Fibroblast of villous mesenchyme (primary cell): ENCODE results near the gene ERICH4. TPM values are rescaled to one million over a fixed set of nuclear protein-coding genes. Genes with fewer than 3 reads are reported as not detected.

Experiments
- DNase-seq: peaks from one replicate; pipeline ENCODE4 v3.0.0-alpha.2; 2010; ENCODE audit warnings: low read depth
- H3K4me3 ChIP-seq: 2 replicates; pipeline ENCODE4 v1.5.1; 2011; ENCODE audit warnings: low read depth, mild to moderate bottlenecking, low read length
- total RNA-seq: library from RNA; depleted of rRNA; stranded (reverse); fragments of >200 nt; gene quantifications from 2 replicates; pipeline ENCODE4 v1.2.3, GENCODE V29; 2012
- TF ChIP-seq, protein P1 (sequence below): IDR thresholded peaks from 2 replicates; pipeline ENCODE4 v1.5.1; 2012; ENCODE audit warnings: low read depth, mild to moderate bottlenecking, low read length; ENCODE audit not compliant: insufficient read depth

ERICH4 gene
- total RNA-seq, 1 donor: not detected

DNA sequence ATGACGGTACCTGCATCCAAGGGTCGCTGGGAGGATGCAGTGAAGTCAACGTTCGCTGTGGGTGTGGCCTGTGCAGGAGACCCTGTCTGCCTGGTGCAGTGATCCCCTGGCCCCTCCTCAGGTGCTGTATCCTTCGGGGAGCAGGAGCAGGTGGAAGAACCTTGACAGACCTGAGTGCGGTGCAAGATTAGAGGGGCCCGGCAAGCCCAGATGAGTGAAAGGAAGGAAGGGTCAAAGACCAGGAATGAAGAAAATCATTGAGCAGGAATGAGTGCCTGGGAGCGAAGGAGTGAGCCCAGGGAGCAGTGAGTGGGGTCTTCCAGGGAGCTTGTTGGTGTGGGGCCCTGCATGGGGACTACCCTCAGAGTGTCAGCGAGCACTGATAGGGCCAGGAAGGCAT is 28.5 kb upstream of the ERICH4 start:
- TF ChIP-seq, protein P1, sequence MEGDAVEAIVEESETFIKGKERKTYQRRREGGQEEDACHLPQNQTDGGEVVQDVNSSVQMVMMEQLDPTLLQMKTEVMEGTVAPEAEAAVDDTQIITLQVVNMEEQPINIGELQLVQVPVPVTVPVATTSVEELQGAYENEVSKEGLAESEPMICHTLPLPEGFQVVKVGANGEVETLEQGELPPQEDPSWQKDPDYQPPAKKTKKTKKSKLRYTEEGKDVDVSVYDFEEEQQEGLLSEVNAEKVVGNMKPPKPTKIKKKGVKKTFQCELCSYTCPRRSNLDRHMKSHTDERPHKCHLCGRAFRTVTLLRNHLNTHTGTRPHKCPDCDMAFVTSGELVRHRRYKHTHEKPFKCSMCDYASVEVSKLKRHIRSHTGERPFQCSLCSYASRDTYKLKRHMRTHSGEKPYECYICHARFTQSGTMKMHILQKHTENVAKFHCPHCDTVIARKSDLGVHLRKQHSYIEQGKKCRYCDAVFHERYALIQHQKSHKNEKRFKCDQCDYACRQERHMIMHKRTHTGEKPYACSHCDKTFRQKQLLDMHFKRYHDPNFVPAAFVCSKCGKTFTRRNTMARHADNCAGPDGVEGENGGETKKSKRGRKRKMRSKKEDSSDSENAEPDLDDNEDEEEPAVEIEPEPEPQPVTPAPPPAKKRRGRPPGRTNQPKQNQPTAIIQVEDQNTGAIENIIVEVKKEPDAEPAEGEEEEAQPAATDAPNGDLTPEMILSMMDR: no peak
- no peak overlapping the region for H3K4me3 ChIP-seq
- no peak for DNase-seq

DNA sequence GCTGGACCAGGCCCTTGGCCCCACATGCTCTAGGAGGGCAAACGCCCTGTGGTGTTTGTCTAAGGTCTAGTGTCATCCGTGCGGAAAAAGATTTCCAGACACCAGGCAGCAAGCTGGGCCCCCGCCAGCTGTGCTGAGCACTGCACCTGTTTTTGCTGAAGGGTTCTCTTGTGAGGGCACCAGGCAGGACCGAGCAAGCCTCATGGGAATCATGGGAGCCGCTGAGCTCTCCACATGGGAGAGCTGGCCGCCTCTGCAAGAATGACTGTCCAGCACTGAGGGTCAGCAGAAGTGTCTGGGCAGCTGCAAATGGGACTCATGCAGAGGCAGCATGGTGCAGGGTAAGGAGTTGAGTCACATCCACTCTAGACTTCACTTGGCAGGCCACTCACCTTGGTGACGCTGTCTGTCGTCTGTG is 27.8 kb upstream of the ERICH4 start:
- TF ChIP-seq, protein P1: no peak
- no peak for DNase-seq
- no peak overlapping the region for H3K4me3 ChIP-seq

DNA sequence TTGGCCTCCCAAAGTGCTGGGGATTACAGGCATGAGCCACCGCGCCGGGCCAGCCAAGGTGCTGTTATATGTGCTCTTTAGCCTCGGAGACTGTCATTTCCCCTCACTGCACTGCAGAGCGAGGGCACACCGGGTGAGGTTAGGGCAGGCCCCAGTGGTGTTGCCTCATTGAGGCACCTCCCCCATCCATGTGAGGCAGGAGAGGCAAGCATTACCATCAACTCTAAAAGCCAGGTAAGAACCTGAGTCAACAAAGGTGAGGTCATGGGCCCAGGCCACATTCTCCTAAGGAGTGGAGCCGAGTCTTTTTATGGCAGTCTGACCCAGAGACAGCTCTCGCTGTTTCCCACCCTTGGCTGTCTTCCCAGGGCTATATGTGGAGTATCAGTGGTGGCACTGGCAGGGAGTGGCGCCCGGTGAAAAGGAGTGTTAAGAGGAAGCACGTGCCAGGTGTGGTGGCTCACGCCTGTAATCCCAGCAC is 26.7 kb upstream of the ERICH4 start:
- H3K4me3 ChIP-seq: no peak overlapping the region
- no peak for DNase-seq
- TF ChIP-seq, protein P1: no peak

DNA sequence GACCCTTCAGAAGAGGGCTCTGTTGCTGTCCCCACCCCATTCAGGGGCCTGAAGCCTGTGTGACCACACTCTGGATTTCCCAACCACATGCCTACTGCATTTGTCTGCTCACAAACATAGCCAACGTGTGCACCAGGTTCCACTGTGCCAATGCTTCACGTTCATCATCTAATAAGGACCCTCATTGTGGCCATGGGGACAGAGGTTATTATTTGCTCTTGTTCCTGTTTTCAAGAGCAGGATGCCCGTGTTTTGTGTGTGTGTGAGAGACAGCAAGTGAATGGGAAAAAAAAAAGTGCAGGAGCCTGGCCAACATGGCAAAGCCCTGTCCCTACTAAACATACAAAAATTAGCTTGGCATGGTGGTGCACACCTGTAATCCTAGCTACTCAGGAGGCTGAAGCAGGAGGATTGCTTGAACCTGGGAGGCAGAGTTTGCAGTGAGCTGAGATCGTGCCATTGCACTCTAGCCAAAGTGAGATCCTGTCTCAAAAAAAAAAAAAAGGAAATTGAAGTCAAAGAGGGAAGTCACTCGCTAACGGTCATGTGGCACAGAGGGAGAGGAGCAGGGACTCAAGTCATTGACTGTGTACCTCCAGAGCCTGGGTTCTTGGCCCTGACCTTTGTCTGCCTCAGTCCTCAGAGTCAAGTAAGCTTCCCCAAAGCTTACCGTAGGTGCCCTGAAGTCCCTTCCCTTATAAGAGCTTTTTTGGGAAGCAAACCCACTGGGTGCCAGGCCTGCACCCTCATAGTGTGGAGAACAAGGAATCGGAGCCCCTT is 22.7 kb upstream of the ERICH4 start:
- TF ChIP-seq, protein P1: no peak
- no peak for DNase-seq
- H3K4me3 ChIP-seq: no peak overlapping the region

DNA sequence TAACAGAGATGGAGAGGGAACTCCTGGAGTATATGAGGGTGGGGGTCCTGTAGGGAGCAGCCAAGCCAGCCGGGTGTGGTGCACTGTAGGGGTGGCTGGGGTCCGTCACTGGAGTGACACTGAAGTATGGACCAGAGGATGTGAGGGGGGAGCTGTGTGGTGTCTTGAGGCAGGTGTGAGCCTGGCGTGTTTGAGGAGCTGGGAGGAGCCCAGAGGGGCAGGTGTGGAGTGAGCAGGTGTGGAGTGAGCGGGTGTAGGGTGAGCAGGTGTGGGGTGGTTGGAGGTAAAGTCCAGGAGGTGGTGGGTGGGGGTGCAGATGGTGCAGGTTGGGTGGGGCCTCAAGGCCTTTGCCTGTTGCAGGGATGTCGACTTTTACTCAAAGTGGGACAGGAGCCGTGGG is 21.6 kb upstream of the ERICH4 start:
- DNase-seq: no peak
- TF ChIP-seq, protein P1: no peak
- H3K4me3 ChIP-seq: no peak overlapping the region

DNA sequence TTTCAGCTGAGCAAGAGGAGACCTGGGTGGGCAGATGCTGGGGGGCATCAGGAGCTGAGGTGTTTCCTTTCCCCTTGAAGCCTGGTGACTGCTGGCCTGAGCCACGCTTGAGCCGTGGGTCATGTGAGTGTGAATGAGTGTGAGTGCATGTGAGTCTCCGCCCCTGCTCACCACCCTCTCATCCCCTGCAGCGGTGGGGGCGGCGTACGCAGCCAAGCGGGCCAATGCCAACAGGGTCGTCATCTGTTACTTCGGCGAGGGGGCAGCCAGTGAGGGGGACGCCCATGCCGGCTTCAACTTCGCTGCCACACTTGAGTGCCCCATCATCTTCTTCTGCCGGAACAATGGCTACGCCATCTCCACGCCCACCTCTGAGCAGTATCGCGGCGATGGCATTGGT is 21.0 kb upstream of the ERICH4 start:
- no peak overlapping the region for H3K4me3 ChIP-seq
- TF ChIP-seq, protein P1: no peak
- no peak for DNase-seq
